ENCODE measurements around the gene KCND3. TPM values are rescaled to one million over a fixed set of nuclear protein-coding genes. Genes with fewer than 3 reads are reported as not detected.

KCND3 gene
- total RNA-seq, 1 experiment from 2014 or later: 0.15 TPM

- H3K4me2 ChIP-seq (ENCODE audit: insufficient read depth, insufficient read length, low read length): no peak overlapping the region
- no peak overlapping the region for H2BK120ac ChIP-seq (ENCODE audit: low read depth, low read length, poor library complexity, severe bottlenecking)
- H3K23ac ChIP-seq (ENCODE audit: insufficient read length, low read depth, low read length): no peak overlapping the region
- no peak overlapping the region for H2BK15ac ChIP-seq (ENCODE audit: low read depth, low read length)
- no peak overlapping the region for H4K91ac ChIP-seq (ENCODE audit: insufficient read length, low read depth, low read length)
- H3K4me1 ChIP-seq (ENCODE audit: insufficient read depth, low read length): peaks cover 6% of the 10 kb centered on the region; the same call in 1 of the 2 replicates
- Mint-ChIP-seq H3K4me3 (no peak overlapping the region), H3K4me1 (peaks cover 27 to 32% of the 10 kb centered on the region in 2 experiments), H3K27ac (no peak overlapping the region), H3K36me3 (ENCODE audit: insufficient read depth in 1 of 3, low read depth in 3 of 3) (no peaks in the 10 kb centered on the region; a peak in 1 of 7 replicates), H3K27me3 (ENCODE audit: low read depth) (peaks cover 30% of the 10 kb centered on the region), H3K9me3 (no peaks in the 10 kb centered on the region; a peak in 2 of 5 replicates)
- no peak overlapping the region for H3T11ph ChIP-seq (ENCODE audit: low read length)
- WGBS (ENCODE audit: extremely low coverage, insufficient read length, low lambda C conversion rate): no CpG with 5 or more reads among the region's 9 CpGs
- H4K8ac ChIP-seq (replicated peaks; ENCODE audit: insufficient read length, low read depth, low read length): no peak overlapping the region
- H3K27me3 ChIP-seq (ENCODE audit: insufficient read depth, low read length): no peaks in the 10 kb centered on the region
- H2BK5ac ChIP-seq (ENCODE audit: insufficient read length, low read length): no peak overlapping the region
- H2AFZ ChIP-seq (ENCODE audit: low read length): no peak overlapping the region
- H3K9ac ChIP-seq (ENCODE audit: extremely low read depth, insufficient read length, low read length): no peak overlapping the region
- H3K18ac ChIP-seq (ENCODE audit: insufficient read length, low read depth, low read length): no peak overlapping the region
- no peaks in the 10 kb centered on the region for H3K79me2 ChIP-seq (ENCODE audit: insufficient read depth, low read length)
- no peak overlapping the region for H3K56ac ChIP-seq (ENCODE audit: insufficient read length, low read depth, low read length)
- no peak overlapping the region for H3K27ac ChIP-seq (ENCODE audit: insufficient read length, low read depth, low read length)
- no peak overlapping the region for H3K4ac ChIP-seq (ENCODE audit: low read depth, low read length)
- no peak for TF ChIP-seq CTCF (conservative IDR thresholded peaks at IDR 0.05)
- H3K9me3 ChIP-seq (ENCODE audit: control insufficient read depth, low read depth, low read length): no peaks in the 10 kb centered on the region
- DNase-seq: no peak
- H4K5ac ChIP-seq (ENCODE audit: insufficient read length, low read depth, low read length): no peak overlapping the region
- no peak overlapping the region for H2AK5ac ChIP-seq (ENCODE audit: insufficient read length, low read length)
- H4K20me1 ChIP-seq (ENCODE audit: control insufficient read depth, insufficient read depth, insufficient read length): no peaks in the 10 kb centered on the region
- no peaks in the 10 kb centered on the region for H3K79me1 ChIP-seq (ENCODE audit: insufficient read depth, low read depth, low read length, poor library complexity, severe bottlenecking)
- H3K23me2 ChIP-seq (ENCODE audit: insufficient read length, low read depth, low read length, poor library complexity, severe bottlenecking): no peaks in the 10 kb centered on the region
- no peak overlapping the region for H2BK20ac ChIP-seq (ENCODE audit: low read depth, low read length, poor library complexity, severe bottlenecking)
- H2BK12ac ChIP-seq (ENCODE audit: insufficient read length, low read depth, low read length): no peak overlapping the region
- H3K14ac ChIP-seq (ENCODE audit: insufficient read depth, low read length): no peak overlapping the region
Measured at GRCh38 chr1:111745675-111746613, 243.5 kb downstream of the KCND3 start.

Measured in H9 (cell line).